ENCODE measurements around the gene GOLGA5. TPM values are rescaled to one million over a fixed set of nuclear protein-coding genes. Genes with fewer than 3 reads are reported as not detected.
"Not testable (repeated sequence)": the region's sequence is repeated elsewhere in the genome, so short reads cannot be mapped to it uniquely, and the experiment has no call there.

The GOLGA5 gene
- total and polyA plus RNA-seq, 2 experiments from 2014 or later = 26.2 to 30.2 TPM

- TF ChIP-seq, protein P1, sequence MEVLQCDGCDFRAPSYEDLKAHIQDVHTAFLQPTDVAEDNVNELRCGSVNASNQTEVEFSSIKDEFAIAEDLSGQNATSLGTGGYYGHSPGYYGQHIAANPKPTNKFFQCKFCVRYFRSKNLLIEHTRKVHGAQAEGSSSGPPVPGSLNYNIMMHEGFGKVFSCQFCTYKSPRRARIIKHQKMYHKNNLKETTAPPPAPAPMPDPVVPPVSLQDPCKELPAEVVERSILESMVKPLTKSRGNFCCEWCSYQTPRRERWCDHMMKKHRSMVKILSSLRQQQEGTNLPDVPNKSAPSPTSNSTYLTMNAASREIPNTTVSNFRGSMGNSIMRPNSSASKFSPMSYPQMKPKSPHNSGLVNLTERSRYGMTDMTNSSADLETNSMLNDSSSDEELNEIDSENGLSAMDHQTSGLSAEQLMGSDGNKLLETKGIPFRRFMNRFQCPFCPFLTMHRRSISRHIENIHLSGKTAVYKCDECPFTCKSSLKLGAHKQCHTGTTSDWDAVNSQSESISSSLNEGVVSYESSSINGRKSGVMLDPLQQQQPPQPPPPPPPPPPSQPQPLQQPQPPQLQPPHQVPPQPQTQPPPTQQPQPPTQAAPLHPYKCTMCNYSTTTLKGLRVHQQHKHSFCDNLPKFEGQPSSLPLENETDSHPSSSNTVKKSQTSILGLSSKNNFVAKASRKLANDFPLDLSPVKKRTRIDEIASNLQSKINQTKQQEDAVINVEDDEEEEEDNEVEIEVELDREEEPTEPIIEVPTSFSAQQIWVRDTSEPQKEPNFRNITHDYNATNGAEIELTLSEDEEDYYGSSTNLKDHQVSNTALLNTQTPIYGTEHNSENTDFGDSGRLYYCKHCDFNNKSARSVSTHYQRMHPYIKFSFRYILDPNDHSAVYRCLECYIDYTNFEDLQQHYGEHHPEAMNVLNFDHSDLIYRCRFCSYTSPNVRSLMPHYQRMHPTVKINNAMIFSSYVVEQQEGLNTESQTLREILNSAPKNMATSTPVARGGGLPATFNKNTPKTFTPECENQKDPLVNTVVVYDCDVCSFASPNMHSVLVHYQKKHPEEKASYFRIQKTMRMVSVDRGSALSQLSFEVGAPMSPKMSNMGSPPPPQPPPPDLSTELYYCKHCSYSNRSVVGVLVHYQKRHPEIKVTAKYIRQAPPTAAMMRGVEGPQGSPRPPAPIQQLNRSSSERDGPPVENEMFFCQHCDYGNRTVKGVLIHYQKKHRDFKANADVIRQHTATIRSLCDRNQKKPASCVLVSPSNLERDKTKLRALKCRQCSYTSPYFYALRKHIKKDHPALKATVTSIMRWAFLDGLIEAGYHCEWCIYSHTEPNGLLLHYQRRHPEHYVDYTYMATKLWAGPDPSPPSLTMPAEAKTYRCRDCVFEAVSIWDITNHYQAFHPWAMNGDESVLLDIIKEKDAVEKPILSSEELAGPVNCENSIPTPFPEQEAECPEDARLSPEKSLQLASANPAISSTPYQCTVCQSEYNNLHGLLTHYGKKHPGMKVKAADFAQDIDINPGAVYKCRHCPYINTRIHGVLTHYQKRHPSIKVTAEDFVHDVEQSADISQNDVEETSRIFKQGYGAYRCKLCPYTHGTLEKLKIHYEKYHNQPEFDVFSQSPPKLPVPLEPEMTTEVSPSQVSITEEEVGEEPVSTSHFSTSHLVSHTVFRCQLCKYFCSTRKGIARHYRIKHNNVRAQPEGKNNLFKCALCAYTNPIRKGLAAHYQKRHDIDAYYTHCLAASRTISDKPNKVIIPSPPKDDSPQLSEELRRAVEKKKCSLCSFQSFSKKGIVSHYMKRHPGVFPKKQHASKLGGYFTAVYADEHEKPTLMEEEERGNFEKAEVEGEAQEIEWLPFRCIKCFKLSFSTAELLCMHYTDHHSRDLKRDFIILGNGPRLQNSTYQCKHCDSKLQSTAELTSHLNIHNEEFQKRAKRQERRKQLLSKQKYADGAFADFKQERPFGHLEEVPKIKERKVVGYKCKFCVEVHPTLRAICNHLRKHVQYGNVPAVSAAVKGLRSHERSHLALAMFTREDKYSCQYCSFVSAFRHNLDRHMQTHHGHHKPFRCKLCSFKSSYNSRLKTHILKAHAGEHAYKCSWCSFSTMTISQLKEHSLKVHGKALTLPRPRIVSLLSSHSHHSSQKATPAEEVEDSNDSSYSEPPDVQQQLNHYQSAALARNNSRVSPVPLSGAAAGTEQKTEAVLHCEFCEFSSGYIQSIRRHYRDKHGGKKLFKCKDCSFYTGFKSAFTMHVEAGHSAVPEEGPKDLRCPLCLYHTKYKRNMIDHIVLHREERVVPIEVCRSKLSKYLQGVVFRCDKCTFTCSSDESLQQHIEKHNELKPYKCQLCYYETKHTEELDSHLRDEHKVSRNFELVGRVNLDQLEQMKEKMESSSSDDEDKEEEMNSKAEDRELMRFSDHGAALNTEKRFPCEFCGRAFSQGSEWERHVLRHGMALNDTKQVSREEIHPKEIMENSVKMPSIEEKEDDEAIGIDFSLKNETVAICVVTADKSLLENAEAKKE (CRISPR knock-in tag; IDR thresholded peaks at IDR 0.05) = no peak
- TF ChIP-seq CREB1 (CRISPR knock-in tag; IDR thresholded peaks at IDR 0.05; ENCODE audit: low read depth) (no peak), REST (IDR thresholded peaks at IDR 0.05; ENCODE audit: unreplicated experiment) (no peak), STAT1 (IDR thresholded peaks at IDR 0.05; ENCODE audit: unreplicated experiment) (no peak), ETS1 (IDR thresholded peaks at IDR 0.05) (no peak), ZNF331 (CRISPR knock-in tag; IDR thresholded peaks at IDR 0.05; ENCODE audit: low read depth) (no peak), NANOG (IDR thresholded peaks at IDR 0.05; ENCODE audit: borderline replicate concordance) (no peak), EZH2phosphoT487 (IDR thresholded peaks at IDR 0.05; ENCODE audit: unreplicated experiment) (no peak)
Measured at GRCh38 chr14:92760524-92760805, 33.6 kb upstream of the GOLGA5 start (continued).

- not testable (repeated sequence) for H3K36me3 Mint-ChIP-seq (ENCODE audit: low read depth); H3K4me1 ChIP-seq (ENCODE audit: insufficient read depth); H3K9me3 Mint-ChIP-seq; H3K36me3 ChIP-seq (ENCODE audit: insufficient read depth); H3K4me1 Mint-ChIP-seq; H3K27me3 ChIP-seq (ENCODE audit: insufficient read depth); H3K27ac ChIP-seq (ENCODE audit: low read depth); H4K20me1 ChIP-seq (replicated peaks; ENCODE audit: insufficient read depth); H3K4me2 ChIP-seq; DNase-seq (ENCODE audit: low spot score); H3F3A ChIP-seq (replicated peaks; ENCODE audit: low read depth); H3K9me2 ChIP-seq (ENCODE audit: insufficient read depth); H3K4me3 Mint-ChIP-seq; H3K79me2 ChIP-seq (replicated peaks; ENCODE audit: insufficient read depth); H3K27ac Mint-ChIP-seq; H3K4me3 ChIP-seq; H2AFZ ChIP-seq
- peak; percentile 53; the same call in 2 of the 3 replicates for ATAC-seq
- H3K27me3 Mint-ChIP-seq (ENCODE audit: insufficient read depth, low read depth, poor library complexity) = peaks cover 15% of the 10 kb centered on the region
Measured at GRCh38 chr14:92763666-92764631, 30.2 kb upstream of the GOLGA5 start.

GRCh38 chr14:92768236-92768635, 25.9 kb upstream of the GOLGA5 start:
- H3F3A ChIP-seq (replicated peaks; ENCODE audit: low read depth); H3K27ac ChIP-seq (ENCODE audit: low read depth); H3K36me3 ChIP-seq (ENCODE audit: insufficient read depth); H3K4me2 ChIP-seq; H3K4me3 Mint-ChIP-seq; H3K36me3 Mint-ChIP-seq (ENCODE audit: low read depth); H3K4me1 Mint-ChIP-seq; H3K4me3 ChIP-seq; ATAC-seq; H3K9me3 Mint-ChIP-seq; H2AFZ ChIP-seq; H3K4me1 ChIP-seq (ENCODE audit: insufficient read depth); H3K27me3 ChIP-seq (ENCODE audit: insufficient read depth); H3K27ac Mint-ChIP-seq; H3K9me2 ChIP-seq (ENCODE audit: insufficient read depth); DNase-seq (ENCODE audit: low spot score); H4K20me1 ChIP-seq (replicated peaks; ENCODE audit: insufficient read depth); H3K79me2 ChIP-seq (replicated peaks; ENCODE audit: insufficient read depth): not testable (repeated sequence)
- peaks cover 12% of the 10 kb centered on the region for H3K27me3 Mint-ChIP-seq (ENCODE audit: insufficient read depth, low read depth, poor library complexity)
